Activated CD4-positive, alpha-beta memory T cell treated with anti-CD3 and anti-CD28 coated beads, Interleukin-2, amount 10 ng/mL, durations not matched to agents 7 days and 5 days (primary cell): Measurements from ENCODE around the gene SF3A2. TPM values are rescaled to one million over a fixed set of nuclear protein-coding genes. Genes with fewer than 3 reads are reported as not detected.

Experiments used
- CTCF ChIA-PET: fragments of 350-600 bp; sonication (Branson Sonifier 250); formaldehyde crosslinking; loops from one replicate; lab custom pipeline; 2021; ENCODE audit warnings: antibody characterized with exemption, inconsistent platforms; lab: Charles Lee
- POLR2A ChIA-PET: fragments of 350-600 bp; sonication (Branson Sonifier 250); formaldehyde crosslinking; loops from one replicate; lab custom pipeline; 2021; ENCODE audit warnings: antibody characterized with exemption; lab: Charles Lee
- DNase-seq: peaks from one replicate; pipeline ENCODE4 v3.0.0-alpha.2; 2020
- H3K27ac Mint-ChIP-seq: one replicate; pipeline ENCODE4 v1.8.0; 2021; ENCODE audit warnings: mild to moderate bottlenecking, mixed read lengths
- H3K27me3 Mint-ChIP-seq: one replicate; pipeline ENCODE4 v1.8.0; 2021; ENCODE audit warnings: mixed read lengths
- H3K36me3 Mint-ChIP-seq: one replicate; pipeline ENCODE4 v1.8.0; 2021; ENCODE audit warnings: low read depth, mixed read lengths
- H3K4me1 Mint-ChIP-seq: one replicate; pipeline ENCODE4 v1.8.0; 2021; ENCODE audit warnings: mixed read lengths
- H3K4me3 Mint-ChIP-seq: one replicate; pipeline ENCODE4 v1.8.0; 2021; ENCODE audit warnings: mild to moderate bottlenecking, mixed read lengths
- H3K9me3 Mint-ChIP-seq: one replicate; pipeline ENCODE4 v1.8.0; 2021; ENCODE audit warnings: mixed read lengths
- total RNA-seq, 2 experiments: library from RNA; stranded (reverse); gene quantifications; one replicate each; pipeline ENCODE4 v1.2.3, GENCODE V29; 2021

Gene SF3A2
- total RNA-seq = 100 to 1,000 TPM; 137 to 145 TPM

DNA sequence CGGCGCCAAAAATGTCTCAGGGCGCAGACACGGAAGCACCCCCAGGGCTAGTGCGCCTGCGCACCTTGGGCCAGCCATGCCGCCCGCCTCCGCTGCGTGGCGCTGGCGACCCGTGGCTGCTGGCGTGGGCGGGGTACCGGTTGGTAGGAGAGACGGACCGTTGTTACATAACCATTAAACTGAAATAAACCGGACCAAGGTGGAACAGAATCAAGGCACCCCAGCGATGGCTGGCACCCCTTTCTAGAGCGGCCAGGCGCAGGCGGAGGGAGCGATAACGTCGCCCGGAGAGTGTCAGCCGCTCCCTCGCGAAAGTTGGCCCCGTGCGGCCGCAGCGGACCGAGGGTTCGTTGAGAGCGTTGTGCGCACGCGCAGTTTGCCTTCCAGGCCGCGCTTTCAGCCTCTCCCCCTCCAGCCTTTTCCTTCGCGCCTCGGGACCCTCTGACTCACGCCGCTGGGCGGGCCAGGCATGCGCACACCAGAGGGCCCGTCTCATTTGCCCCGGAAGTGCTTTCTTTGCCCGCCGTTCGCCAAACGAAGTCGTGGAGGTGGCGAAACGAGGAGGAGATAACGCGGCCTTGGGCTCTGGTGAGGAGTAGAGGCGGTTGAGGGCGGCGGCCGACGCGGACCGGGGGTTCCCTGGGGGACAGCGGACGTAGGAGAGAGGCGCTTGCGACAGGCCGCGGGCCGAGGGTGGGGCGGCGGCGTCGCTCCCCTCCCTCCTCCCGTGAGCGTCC, at the start of gene SF3A2, which contains the start of gene PLEKHJ1:
Gene SF3A2 (plus strand): TSS at position 511 of the 737 bp plus-strand sequence. CDS start 6,595 bp downstream, outside the sequence.
Gene PLEKHJ1 (minus strand): TSS at position 16 of the 737 bp plus-strand sequence. CDS start 81 bp downstream, outside the sequence.
- POLR2A ChIA-PET = interaction anchor here (0.6 to 4.9 kb wide), 16 partner anchors 10 to 363 kb away, joined by 3 to 114 read pairs (median 6); partner anchors contain the start of genes AMH, DOT1L, GADD45B and LSM7
- DNase-seq = peak; percentile 98
- peaks cover 50% of the 10 kb centered on the region for H3K36me3 Mint-ChIP-seq
- H3K27me3 Mint-ChIP-seq = no peaks in the 10 kb centered on the region
- H3K9me3 Mint-ChIP-seq = no peaks in the 10 kb centered on the region
- H3K4me3 Mint-ChIP-seq = peak within 1 kb of the TSS; percentile 94
- peak within 1 kb of the TSS; percentile 96 for H3K27ac Mint-ChIP-seq
- CTCF ChIA-PET = interaction anchor here (0.6 to 4.7 kb wide), 11 partner anchors 22 to 372 kb away, joined by 3 to 46 read pairs (median 8); partner anchors contain the start of gene AP3D1
- peaks cover 68% of the 10 kb centered on the region for H3K4me1 Mint-ChIP-seq

GRCh38 chr19:2187159-2187558, 49.5 kb upstream of the SF3A2 start:
- Mint-ChIP-seq H3K9me3 (no peaks in the 10 kb centered on the region), H3K4me3 (no peak overlapping the region), H3K4me1 (peaks cover 13% of the 10 kb centered on the region), H3K36me3 (peaks cover 44% of the 10 kb centered on the region), H3K27me3 (no peaks in the 10 kb centered on the region), H3K27ac (no peak overlapping the region)
- DNase-seq = no peak
- ChIA-PET CTCF (no interaction called here), POLR2A (no interaction called here)

DNA sequence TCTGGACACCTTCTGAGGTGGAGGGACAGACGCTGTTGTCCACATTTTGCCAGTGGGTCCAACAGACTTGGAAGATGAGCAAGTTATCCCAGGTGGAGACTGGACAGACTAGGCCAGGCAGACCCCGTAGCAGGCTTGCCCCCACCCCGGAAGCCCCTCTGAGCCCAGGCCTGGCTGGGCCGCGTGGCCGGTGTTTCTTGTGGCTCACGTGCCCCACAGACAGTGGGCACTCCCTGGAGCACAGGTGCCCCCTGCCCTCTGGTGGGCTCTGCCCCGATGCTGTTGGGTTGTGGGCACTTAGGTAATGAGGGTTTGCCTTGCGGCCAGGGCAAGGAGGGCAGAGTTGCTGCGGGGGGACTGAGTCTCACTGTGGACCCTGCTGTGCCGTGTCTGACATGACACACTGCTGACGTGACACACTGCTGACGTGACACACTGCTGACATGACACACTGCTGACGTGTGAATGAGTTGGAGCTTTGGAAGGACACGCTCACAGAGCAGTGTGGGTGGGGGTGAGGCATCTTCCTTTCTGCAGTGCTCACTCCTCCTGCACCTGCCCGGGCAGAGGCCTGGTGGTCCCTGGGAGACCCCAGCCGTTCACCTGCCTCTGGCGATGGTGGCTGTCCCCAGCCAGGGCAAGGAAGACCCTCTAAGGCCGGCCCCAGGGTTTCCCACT, 47.8 kb upstream of the SF3A2 start:
- Mint-ChIP-seq H3K9me3 (no peaks in the 10 kb centered on the region), H3K27ac (peak overlapping the region; percentile 21)

GRCh38 chr19:2189880-2190279, 46.7 kb upstream of the SF3A2 start:
- Mint-ChIP-seq H3K27me3 (no peaks in the 10 kb centered on the region), H3K4me3 (no peak overlapping the region), H3K4me1 (peaks cover 10% of the 10 kb centered on the region), H3K9me3 (no peaks in the 10 kb centered on the region), H3K27ac (no peak overlapping the region), H3K36me3 (peaks cover 43% of the 10 kb centered on the region)
- CTCF ChIA-PET = no interaction called here
- DNase-seq = no peak
- POLR2A ChIA-PET = no interaction called here

More for the DNA sequence above, 47.8 kb upstream of the SF3A2 start:
- ChIA-PET CTCF (no interaction called here), POLR2A (no interaction called here)
- no peak for DNase-seq
- Mint-ChIP-seq H3K4me3 (no peak overlapping the region), H3K4me1 (peaks cover 13% of the 10 kb centered on the region), H3K27me3 (no peaks in the 10 kb centered on the region), H3K36me3 (peaks cover 50% of the 10 kb centered on the region)

- Mint-ChIP-seq H3K27me3 (no peaks in the 10 kb centered on the region), H3K36me3 (peaks cover 35% of the 10 kb centered on the region), H3K27ac (no peak overlapping the region), H3K4me1 (peaks cover 9% of the 10 kb centered on the region), H3K4me3 (no peak overlapping the region), H3K9me3 (no peaks in the 10 kb centered on the region)
- POLR2A ChIA-PET = no interaction called here
- CTCF ChIA-PET = no interaction called here
- no peak for DNase-seq
These were observed 45.7 kb upstream of the SF3A2 start for GRCh38 chr19:2190848-2191455.

DNA sequence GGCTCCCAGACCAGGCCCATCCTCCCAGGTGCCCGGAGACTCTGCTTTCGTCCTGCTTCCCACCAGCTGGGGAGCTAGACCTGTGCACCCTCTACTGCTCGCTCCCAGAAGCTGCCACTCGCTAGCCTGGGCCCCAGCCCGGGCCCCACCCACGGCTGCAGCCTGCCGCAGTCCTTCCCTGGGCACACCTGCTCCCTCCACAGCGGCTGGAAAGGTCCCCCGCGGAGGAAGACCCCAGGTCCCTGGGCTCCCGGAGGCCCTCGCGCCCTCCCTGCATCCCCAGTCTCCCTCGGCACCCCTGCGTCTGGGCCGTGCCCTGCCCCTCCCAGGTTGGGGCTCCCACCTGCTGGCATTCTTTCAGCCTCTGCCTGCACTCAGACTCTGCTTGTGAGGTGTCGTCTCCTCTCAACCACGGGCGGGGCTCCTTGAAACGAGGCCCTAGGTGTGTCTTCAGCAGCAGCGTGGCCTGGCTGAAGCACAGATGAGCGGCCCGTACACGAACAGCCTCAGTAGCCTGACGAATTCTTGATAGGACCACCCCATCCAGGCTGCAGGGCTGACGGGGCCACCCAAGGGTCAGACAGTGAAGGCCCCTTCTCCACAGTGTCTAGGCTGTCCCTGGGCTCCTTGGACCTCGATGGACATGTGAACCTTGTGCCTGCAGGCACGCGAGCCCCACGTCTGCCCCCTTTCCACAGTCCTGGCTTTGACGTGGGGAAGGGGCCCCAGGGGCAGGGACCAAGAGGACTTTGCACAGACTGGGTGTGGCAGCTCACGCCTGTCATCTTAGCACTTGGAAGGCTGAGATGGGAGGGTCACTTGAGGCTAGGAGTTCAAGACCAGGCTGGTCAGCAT, 44.9 kb upstream of the SF3A2 start:
- no peak for DNase-seq
- Mint-ChIP-seq H3K9me3 (no peaks in the 10 kb centered on the region), H3K4me3 (no peak overlapping the region), H3K27me3 (no peaks in the 10 kb centered on the region), H3K4me1 (peaks cover 9% of the 10 kb centered on the region), H3K36me3 (peaks cover 32% of the 10 kb centered on the region), H3K27ac (no peak overlapping the region)
- ChIA-PET CTCF (no interaction called here), POLR2A (no interaction called here)

GRCh38 chr19:2192862-2193261, 43.8 kb upstream of the SF3A2 start:
- Mint-ChIP-seq H3K36me3 (peaks cover 35% of the 10 kb centered on the region), H3K27me3 (no peaks in the 10 kb centered on the region), H3K4me3 (no peak overlapping the region), H3K27ac (no peak overlapping the region), H3K4me1 (peaks cover 8% of the 10 kb centered on the region), H3K9me3 (no peaks in the 10 kb centered on the region)
- ChIA-PET CTCF (no interaction called here), POLR2A (no interaction called here)
- no peak for DNase-seq

DNA sequence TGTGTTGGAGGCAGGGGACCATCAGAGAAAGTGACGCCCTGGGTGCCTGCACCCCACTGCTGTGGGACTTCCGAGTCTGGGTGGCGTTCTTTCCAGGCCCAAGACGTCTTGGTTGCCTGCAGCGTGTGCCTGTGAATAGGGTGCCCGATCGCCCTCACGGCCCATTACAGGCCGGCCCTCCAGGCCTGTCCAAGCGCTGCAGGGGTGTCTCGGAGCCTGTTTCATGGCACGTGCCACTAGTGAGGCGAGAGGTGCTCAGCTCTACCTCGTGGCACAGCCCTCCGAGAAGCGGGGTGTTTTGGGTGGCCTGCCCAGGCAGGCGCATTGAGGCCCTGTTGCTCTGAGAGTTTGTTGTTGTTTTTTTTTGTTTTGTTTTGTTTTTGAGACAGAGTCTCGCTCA, 42.8 kb upstream of the SF3A2 start:
- Mint-ChIP-seq H3K27me3 (no peaks in the 10 kb centered on the region), H3K4me3 (no peak overlapping the region), H3K9me3 (no peaks in the 10 kb centered on the region), H3K4me1 (peaks cover 8% of the 10 kb centered on the region), H3K36me3 (peaks cover 35% of the 10 kb centered on the region), H3K27ac (no peak overlapping the region)
- no peak for DNase-seq
- ChIA-PET POLR2A (no interaction called here), CTCF (no interaction called here)

- ChIA-PET POLR2A (no interaction called here), CTCF (no interaction called here)
- Mint-ChIP-seq H3K4me1 (peaks cover 8% of the 10 kb centered on the region), H3K4me3 (no peak overlapping the region), H3K27me3 (no peaks in the 10 kb centered on the region), H3K9me3 (no peaks in the 10 kb centered on the region), H3K27ac (no peak overlapping the region), H3K36me3 (peaks cover 32% of the 10 kb centered on the region)
- no peak for DNase-seq
These were observed 42.0 kb upstream of the SF3A2 start for GRCh38 chr19:2194513-2195078.

DNA sequence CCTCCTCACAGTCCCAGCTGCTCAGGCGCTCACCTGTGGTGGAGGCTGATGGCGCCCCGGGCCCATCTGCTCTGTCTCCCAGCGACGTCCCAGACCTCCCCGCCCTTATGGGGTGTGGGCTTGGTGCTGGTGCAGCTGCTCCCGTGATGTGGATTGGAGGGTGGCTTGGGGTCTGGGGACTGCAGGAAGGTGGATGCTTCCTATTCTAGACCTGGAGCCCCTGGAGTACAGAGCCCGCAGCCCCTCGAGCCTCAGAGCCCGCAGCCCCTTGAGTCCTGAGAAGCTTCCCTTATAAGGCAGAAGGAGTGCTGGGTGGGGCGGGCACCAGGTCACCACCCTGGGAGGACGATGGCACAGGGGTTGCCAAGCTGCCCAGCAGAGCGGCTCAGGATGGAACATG, 41.3 kb upstream of the SF3A2 start:
- Mint-ChIP-seq H3K36me3 (peaks cover 30% of the 10 kb centered on the region), H3K4me1 (peaks cover 8% of the 10 kb centered on the region), H3K27me3 (no peaks in the 10 kb centered on the region), H3K27ac (no peak overlapping the region), H3K9me3 (no peaks in the 10 kb centered on the region), H3K4me3 (no peak overlapping the region)
- POLR2A ChIA-PET = no interaction called here
- CTCF ChIA-PET = no interaction called here
- DNase-seq = no peak

DNA sequence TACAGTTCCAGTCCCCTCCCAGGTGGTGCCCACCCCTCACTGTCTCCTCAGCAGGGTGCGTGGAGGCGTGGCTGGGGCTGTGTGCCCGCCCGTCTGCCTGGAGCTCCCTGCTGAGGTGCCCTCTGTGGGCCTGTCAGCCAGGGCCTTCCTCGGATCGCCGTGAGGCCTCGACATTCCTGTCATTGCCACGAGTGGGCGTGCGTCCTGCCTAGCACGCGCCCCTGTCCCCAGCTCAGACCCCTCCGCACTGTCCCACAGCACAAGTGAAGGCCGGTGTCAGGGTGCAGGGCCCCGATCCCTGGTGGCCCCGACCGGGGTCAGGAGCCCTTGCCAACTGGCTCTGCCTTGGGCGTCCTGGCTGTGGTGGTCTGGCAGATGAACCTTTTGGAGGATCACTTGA, 40.7 kb upstream of the SF3A2 start:
- Mint-ChIP-seq H3K36me3 (peaks cover 25% of the 10 kb centered on the region), H3K9me3 (no peaks in the 10 kb centered on the region), H3K27me3 (no peaks in the 10 kb centered on the region), H3K4me3 (no peak overlapping the region), H3K27ac (no peak overlapping the region), H3K4me1 (peaks cover 7% of the 10 kb centered on the region)
- no peak for DNase-seq
- CTCF ChIA-PET = no interaction called here
- POLR2A ChIA-PET = no interaction called here

DNA sequence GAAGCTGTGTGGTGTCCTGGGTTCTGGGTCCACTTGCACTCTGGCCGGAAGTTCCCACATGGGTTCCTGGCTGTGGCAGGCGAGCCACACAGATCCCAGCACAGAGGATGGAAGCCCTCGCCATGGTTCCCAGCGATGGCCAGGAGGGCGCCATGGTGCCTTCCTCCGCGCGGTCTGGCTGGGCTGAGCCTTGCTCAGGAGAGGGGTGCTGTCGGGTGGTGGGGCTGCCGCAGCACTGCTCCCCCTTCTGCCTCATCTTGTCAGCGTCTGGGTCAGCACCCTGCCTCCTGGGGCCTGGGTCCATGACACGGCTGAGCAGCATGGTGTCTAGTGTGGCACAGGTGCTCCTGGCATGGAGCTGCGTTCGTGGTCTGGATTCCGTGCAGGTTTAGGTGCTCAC, 39.4 kb upstream of the SF3A2 start:
- no peak for DNase-seq
- Mint-ChIP-seq H3K4me1 (no peaks in the 10 kb centered on the region), H3K27me3 (no peaks in the 10 kb centered on the region), H3K9me3 (no peaks in the 10 kb centered on the region), H3K27ac (no peak overlapping the region), H3K4me3 (no peak overlapping the region), H3K36me3 (peaks cover 20% of the 10 kb centered on the region)
- CTCF ChIA-PET = no interaction called here
- POLR2A ChIA-PET = no interaction called here
